HG03039 (cell line): Measurements from ENCODE around the gene ITPK1.

ENCODE experiments used
- ATAC-seq: cut with Tn5 transposase; IDR thresholded peaks from one replicate; pipeline ENCODE4 v1.9.1; 2021; ENCODE audit warnings: mild to moderate bottlenecking, moderate library complexity; ENCODE audit not compliant: unreplicated experiment

The ITPK1 gene

DNA sequence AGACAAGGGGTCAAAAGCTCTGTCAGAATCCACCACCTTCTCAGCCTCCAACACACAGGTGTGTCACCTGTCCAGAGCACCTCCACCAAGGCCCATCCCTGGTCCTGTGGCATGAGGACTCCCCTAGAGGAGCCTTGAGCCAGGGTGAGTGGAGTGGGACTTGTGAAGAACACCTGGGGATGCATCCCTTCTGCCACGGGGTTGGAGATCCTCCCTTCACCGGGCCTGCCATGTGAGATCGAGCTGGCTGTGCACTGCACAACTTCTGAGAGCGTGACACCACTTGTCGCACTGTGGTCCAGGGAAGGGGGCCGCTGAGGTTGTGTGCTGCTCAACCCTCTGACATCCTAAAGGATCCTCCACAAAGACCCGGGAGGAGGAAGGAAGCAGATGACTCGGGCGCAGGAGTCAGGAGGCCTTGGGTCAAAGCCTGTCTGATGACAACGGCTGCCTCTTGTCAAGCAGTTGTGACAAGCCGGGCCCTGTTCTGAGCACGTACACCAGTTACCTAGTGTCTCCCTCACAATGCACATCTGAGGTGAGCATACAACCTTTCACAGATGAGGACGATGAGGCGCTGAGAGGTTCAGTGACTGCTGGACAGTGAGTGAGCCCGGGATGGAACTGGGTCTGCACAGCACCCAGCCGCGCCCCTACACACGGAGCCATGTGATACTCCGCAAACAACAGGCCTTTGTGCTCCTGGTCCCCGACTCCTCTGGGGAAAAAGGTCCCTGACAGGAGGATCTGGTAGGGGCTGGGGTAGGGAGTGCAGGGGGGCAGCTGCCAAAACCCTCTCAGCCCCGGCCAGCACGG is 157.1 kb downstream of the ITPK1 start:
- ATAC-seq = no peak

DNA sequence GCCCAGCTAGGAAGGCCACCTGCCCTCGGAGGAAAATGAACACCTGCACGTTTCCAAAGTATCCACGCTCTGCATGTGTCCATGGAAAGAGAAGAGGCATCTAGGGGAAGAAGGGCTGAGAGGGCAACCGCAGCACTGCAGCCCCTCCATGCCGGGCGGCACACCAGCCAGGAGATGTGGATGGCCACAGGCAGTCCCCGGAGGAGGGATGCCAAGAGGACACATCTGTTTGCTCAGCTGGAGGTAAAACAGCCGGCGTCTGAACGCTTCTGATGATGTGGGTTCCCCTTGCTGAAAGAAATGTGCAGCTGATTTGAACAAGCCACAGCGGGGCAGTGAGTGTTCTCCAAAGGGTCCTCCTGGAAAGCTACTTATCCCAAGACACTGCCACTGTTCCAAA is 158.8 kb downstream of the ITPK1 start:
- ATAC-seq = no peak

DNA sequence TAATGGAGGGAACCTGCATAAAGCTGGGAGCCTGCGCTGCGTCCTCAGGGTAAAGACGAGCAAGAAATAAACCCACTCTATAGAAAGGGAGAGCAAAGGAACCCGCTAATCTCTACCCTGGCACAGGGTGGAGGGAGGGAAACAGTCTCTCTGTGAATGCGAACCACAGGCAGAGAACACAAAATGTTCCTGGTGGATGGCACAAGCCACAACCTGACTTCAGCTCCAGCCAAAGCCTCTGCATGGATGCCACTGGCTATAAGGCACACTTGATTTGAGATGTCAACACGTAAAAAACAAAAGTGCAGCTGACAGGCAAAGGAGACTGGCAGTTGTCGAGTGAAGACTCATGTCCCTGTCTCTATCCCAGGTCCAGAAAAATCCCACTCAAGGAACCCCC is 160.3 kb downstream of the ITPK1 start:
- no peak for ATAC-seq

DNA sequence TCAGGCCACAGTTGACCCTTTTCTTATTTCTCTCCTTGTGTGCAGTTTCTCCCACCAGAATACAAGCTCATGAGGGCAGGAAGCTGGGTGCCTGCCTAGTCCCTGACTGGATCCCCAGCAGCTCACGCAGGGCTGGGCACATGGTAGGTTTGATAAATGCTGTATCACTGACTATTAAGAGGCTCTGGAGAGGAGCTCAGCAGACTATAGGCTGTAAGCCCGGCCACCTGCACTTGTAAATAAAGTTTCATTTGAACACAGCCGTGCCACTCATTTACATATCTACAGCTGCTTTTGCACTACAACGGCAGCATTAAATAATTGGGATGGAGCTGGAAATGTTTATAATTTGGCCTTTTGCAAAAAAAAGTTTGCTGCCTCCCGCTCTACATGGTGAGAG is 160.8 kb downstream of the ITPK1 start:
- no peak for ATAC-seq

DNA sequence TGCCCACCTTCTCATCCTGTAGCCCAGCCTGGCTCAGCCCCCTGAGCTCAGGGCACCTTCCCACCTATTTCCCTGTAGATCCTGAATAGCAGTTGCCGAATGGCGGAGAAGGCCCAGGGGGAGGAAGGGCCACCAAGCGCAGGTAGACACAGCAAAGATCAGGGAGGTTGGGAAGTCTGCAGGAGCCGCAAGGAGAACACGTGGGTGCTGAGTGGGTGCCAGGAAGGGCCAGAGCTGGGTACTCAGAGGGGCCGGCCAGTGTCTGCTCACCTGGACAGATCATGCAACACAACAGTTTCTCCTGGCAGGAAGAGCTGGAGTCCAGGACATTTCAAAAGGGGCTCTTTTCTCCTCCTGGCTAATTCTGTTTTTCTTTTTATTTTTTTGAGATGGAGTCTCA is 162.2 kb downstream of the ITPK1 start:
- no peak for ATAC-seq

DNA sequence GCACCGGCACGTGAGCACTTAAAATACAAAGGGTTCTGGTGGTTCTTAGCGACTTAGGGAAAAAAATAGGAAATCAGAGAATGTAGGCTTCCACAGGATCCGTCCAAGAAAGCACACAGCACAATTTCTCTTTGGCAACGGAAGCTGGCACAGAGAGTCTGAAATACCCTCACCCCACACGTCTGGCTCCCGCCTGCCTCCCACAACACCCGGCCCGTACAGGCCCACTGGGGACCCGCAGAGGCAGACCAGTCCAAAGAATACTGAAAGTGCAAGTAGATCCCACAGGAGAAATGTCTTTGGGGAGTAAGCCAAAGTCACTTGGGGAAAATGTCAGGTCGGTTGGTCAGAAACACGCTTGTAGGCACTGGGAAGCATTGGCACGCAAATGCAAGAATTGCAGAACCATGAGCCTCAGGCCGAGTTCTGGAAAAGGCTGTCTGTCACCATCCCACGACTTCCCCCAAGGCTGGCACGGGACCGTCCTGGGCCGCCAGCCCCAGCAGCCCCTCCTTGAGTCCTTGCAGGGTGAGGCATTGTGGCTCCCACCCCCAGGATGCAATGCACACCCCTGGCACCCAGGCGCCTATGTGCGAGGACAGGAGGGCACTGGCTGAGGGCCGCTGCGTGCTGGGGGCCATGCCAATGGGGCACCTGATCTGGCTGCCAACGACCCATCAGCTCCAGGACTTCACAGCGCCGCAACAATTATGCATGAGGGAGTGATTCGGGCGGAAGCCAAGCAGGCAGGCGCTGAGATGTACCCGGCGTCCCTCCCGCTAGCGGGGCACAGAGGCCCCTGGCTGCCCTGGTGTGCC is 163.0 kb downstream of the ITPK1 start:
- no peak for ATAC-seq

DNA sequence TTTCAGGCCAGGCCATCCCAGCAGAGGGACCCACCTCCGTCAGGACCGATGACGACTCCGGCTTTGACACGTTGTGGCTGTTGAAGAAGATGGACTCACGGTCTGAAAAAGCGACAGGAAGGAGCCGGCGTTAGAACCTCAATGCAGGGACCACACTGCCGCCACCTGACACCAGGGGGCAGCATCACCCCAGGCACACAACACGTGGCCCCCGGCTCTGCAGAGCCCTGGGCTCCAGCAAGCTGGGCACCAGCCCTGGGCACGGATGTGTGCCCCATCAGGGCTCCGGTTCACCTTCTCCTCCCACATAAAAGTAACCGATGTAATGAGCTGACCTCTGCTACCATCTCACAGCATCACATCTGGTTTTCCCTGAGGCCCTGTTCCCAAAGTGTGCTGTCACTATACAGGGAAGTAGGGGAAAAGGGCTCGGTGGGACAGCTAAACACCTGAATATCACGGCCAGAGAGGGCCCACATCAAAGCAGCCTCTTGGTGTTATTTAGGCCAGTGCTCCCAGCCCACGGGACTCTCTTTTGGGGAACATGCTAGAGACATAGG is 163.7 kb downstream of the ITPK1 start:
- peak; percentile 68 for ATAC-seq

DNA sequence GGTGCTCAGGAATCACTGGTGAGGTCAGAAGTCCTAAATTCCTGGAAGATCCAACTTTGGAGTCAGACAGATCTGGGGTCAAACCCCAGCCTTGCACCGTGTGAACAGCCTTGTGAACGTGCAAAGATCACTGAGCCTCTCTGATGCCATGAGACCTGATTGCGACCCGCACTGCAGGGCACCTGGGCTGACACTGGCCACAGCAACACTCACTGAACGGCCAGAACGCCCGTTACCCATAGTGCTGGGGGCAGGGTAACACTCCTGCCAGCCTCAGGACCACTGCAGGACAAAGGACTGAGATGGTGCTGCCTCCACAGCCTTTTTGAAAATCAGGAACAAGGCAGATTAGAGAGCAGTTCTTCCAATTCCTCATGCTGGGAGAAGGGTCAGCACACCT is 164.5 kb downstream of the ITPK1 start:
- no peak for ATAC-seq

DNA sequence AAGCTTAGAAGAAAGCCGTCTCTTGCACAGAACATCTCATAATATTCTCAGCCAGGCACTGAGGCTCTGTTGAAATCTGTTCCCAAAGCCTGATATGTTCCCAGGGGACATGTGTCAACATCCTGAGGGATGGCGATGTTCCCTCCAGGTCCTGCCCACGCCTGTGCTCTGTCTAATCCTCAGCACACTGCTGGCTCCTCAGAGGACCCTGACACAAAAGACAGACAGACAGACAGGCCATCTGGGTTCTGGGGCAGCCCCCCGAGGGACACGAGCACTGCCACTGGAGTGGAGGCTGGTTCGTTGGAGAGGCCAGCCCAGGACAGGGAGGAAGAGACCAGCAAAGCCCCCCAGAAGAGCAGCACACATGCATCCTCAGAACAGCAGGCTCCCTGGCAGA is 165.0 kb downstream of the ITPK1 start:
- ATAC-seq = no peak

DNA sequence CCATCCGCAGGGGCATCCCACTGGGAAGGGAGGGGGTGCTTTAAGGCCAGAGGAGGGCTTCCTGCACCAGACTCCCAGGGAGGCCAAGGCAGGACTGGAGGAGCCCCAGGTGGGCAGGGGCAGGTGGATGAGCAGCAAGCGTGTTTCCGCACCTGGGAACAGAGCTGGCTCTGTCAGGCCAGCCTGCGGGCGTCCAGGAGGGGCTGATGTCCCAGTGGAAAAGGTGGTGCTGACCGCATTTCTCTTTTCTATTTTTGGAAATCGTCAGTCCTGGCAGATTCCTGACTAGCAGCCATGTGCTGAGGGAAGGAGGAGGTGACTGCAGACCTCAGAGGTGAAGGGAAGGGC is 165.6 kb downstream of the ITPK1 start:
- ATAC-seq = no peak

DNA sequence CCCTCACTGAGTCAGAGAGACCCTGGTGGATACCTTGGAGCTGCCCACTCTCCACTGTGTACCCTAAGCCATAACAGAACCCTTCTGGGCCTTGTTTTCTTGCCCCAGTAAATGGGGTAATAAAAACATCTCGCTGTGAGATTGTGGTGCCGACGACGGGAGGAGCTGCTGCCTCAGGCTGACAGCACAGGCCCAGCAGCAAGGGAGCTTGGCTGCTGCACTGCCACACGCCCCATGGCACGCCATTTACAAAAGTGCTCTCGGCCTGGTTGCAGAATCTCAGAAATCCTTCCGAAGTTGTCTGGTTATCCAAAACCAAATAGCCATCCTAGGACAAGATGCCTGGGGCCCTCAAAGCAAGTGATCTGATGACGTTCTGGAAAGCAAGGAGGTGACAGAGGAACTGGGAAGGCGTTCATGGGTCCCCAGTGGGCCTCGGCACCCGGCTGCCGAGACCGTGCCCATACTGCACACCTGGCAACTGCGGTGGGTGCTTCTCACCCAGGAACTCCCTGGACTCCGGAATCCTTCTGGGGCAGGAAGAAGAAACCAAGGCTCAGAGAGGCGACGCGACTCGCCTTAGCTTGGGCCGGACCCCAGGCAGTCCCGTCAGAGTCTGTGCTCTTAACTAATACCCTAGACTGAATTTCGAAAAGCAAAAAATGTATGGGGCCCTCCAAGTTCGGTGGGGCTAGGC is 166.1 kb downstream of the ITPK1 start:
- no peak for ATAC-seq

DNA sequence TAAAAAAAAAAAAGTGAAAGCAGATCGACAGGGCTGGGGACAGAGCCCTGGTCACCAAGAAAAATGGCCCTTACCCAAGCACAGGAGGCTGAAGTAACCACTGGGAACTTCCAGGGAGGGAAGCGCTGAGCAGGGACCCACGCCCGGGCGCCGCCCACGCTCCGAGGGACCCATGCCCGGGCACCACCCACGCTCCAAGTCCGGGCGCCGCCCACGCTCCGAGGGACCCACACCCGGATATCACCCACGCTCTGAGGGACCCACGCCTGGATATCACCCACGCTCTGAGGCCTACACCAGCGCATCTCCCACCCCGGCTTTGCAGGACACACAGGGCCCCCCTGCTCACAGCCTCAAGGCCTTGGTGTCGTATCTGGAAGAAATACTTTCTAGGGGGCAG is 167.1 kb downstream of the ITPK1 start:
- no peak for ATAC-seq

DNA sequence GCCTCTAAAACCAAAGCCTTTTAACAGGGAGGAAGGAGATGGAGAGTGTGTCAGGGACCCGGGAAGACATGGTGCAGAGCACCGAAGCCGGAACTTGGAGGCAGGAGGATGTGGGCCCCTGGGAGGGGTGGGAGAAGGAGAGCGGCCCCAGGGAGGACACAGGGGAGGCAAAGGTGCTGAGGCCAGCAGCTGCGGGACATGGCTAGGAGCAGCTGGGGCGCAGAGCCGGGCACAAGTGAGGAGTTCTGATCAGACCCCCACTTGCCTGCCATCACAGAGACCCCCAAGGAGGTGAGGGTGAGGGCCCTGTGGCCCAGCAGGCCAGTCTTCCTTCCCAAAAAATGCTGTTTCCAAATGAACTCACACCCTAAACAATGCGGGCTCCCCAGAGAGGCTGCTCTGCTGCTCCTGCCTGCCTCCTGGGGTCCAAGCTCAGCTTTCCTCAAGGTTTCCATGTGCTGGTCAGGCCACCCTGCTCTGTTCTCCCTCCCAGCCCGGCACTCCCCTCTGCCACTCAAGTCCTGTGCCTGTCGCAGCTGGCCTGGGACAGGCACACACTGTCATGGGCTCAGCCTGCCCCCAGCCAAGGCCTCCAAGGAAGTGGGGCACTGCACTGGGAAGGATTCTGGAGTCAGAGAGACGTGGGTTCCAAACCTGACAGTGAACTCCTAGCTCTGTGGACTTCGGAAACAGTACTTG is 168.7 kb downstream of the ITPK1 start:
- no peak for ATAC-seq

DNA sequence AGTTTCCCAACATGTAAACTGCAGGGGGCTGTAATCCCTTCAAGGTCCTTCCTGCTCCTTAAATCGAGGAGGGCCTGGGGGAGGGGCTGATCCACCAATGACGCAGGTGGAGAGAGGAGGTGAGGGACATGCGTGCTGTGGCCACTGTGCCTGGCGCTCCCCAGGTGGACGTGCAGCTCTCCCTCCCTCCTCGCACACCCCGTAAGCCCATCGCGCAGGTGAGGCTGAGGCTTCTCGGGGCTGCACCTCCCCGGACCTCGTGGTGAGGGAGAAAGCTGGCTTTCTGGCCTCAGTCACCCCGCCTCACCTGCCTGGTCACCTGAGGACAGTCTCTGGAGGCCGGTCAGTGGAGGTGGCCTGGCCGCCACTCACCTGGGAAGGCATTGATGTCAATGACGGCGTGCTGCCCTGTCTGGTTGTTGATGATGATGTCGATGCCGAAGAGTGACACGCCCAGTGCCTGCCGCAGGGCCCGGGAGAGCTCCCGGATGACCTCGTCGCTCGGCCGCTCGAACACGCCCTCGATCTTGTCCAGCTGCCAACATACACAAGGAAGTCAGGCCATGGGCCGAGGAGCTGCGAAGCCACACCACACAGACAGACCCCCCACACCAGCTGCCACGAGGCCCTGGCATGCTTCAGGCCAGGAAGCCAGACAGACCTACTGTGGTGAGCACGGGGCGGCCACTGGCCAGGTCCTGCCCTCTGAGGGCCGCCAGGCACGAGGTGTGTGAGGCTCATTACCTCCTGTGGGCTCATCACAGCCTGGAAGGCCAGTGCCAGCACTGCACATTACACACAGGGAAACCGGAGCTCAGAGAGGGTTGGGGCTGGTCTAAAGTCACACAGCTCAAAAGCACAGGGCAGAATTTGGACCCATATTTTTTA is 169.5 kb downstream of the ITPK1 start:
- ATAC-seq = no peak

DNA sequence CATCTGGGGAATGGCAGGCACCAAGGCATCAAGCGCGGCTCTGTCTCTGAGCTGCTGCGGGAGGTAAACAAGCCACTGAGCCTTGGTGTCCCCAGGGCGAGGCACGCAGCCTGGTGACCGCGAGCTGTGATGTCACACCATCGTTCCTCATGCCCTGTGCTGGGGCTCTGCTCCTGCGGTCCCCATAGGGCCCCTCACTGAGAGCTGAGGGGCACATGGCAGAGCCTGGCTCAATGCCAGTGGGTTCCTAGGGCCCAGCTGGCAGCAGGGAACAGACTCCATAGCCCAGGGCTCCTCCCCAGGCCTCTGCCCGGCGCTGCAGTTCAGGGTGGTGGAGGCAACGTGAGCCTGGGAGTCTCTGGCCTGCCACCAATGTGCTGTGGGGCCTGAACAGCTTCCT is 170.2 kb downstream of the ITPK1 start:
- ATAC-seq = no peak

DNA sequence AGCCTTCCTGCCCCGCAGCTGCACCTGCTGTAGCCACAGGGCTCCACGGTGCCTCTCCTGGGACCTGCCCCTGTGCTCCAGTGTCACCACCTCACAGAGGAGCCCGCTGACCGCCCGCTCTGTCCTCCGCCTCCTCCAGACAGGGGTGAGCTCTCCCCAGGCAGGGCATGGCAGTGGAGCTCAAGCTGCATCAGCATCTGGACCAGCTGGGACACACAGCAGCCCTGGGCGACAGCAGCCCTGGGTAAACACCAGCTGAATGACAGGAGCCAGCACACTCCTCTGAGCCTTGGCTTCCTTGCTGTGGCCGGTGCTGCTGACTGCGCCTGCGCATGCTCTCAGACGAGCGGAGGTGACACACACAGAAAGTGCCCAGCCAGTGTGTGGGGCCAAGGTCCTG is 170.7 kb downstream of the ITPK1 start:
- no peak for ATAC-seq

DNA sequence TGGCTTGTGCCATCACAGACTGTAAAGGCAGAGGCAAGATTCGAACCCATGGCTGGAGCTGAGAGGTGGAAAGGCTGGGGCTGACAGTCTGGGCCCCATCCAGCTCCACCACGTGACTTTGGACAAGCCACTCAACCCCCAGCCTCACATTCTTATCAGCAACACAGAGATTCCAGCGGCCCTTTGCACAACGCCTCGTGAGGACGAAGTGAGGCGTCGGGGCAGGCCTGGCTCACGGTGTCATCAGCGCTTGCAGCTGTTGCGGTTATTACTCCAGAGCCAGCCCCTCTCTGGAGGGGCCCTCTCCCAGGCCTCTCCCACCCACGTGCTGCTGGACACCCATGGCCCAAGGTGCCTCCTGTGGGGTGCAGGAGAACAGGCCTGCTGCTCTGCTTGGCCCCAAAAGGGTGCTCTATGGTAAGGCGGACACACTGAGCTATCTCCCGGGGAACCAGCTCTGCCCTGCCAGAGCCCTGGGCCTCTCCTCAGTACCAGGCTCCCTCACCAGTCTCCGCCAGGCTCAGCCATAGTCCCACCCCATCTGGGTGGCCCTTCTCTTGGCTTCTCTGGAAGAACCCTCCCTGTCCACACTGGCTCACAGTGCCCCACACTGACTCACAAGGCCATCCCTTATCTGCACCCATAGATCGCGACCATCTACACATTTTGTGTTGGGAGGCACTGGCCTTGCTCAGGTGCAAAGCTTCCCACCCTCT is 171.7 kb downstream of the ITPK1 start:
- no peak for ATAC-seq

DNA sequence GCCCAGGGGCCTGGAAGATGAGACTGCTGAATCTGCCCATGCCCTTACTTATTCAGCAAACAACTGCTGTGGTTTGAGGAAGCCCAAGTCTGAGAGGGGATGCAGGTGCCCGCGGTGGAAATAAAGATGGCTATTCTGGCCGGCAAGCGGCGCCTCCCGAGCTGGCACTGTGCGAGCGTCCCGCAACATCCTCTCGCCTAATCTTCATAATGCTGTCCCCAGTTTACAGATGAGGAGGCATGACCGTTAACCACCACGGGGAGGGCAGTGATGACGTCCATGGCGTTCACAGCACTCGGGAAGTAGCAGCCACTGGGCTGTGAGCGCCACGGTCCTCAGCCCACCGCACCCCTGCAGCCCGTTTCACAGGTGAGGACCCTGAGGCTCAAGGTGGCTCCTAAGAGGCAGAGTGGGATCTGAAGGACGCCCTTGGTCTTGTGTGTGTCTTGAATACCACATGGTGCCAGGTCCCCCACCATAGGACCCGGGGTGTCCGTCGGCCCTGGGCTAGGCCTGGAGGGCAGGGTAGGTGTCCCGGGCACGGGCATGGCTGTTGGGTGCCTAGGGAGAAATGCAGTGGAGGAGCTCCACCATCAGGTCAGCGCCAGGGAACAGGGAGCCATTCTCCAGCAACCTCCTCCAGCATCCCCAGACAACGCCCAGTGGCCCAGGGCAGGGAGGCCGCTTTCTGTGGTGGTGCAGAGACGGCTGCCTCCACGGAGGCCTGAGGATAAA is 172.6 kb downstream of the ITPK1 start:
- no peak for ATAC-seq

DNA sequence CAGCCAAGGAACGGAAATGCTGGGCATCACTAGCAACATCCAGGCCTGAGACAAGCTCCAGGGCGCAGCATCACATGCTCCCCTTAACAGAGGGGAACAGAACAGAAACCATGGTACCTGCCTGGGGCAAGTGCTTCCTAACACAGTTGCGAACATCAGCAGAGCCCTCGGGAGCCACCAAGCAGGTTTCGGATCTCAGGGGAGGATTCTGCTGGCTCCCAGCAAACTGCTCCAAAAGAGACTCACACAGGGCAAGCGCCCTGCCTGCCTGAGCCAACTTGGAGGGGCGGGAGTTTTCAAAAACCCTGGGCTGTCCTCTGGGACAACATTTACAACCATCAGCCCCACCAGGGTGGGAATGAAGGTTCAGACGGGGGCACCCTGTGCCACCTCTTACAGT is 173.1 kb downstream of the ITPK1 start:
- no peak for ATAC-seq
